UCSD-AML1 (cell line): ENCODE results near the gene MYCBPAP.

ENCODE experiments used
- DNase-seq: peaks from one replicate; lab custom pipeline; 2025; ENCODE audit not compliant: unreplicated experiment; lab: John Stamatoyannopoulos, UW

Gene MYCBPAP

DNA sequence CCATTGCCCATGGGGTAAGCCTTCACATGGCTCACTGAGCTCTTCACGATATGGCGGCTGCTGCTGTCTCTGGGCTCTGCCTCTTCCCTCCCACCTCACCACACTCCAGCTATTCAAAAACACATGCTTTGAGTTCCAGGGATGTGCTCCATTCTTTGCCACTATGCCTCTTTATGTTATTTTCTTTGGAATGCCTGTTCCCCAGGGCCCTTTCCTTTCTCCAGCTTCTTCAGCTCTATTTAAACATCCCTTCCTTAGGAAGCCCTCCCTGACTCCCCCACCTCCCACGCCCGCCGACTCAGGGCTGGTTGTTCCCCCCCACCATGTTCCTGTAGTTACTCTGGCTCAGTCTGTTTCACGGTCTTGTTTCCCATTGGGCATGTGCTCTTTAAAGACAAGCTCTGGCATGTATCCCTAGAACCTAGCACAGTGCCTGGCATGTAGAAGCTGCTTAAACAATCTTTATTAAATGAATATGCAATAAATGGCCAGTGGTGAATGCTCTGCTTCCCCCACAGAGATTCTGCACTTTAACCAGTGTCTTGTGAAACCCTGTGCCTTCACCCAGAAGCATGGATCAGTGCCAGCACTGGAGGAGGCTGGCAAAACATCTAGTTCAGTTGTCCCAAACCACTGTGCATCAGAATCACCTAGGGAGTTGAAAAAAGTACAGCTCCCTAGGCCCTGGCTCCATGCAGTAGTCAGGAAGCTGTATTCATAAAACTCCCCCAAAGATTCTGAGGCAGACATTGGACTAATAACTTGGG is 6.9 kb downstream of the MYCBPAP start:
- DNase-seq: no peak

GRCh38 chr17:50517011-50517410 is 8.8 kb downstream of the MYCBPAP start:
- DNase-seq: no peak

GRCh38 chr17:50517504-50518383 is 9.5 kb downstream of the MYCBPAP start:
- DNase-seq: no peak

- DNase-seq: no peak
Observed at GRCh38 chr17:50518384-50519023, 10.3 kb downstream of the MYCBPAP start.

DNA sequence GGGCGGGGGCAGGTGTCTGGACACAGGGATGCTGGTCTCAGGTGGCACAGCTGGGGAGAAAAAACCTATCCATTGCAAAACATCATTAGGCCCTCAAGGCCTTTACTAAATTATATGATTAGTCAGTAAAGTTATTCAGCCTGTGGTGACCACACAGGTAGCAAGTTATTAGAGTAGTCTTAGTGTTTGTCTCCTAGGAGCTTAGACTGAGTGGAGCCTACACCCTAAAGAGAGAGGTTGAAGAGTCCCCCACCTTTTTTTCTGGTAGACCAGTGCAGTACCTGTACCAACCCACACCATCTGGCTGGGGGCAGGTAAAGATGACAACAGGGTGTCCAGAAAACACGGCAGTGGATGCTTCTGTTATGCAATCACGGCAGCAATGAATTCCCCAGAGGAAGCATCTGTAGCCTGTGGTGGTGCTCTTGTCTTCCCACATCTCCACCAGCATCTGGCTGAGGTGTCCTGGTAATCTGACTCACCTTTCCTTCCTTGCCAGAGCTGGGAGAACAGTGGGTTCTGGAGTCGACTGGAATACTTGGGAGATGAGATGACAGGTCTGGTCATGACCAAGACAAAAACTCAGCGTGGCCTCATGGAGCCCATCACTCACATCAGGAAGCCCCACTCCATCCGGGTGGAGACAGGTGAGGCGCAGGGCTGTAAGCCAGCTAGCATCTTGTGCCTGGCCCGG is 11.0 kb downstream of the MYCBPAP start:
- DNase-seq: no peak

- no peak for DNase-seq
Observed at GRCh38 chr17:50520483-50520882, 12.2 kb downstream of the MYCBPAP start.

GRCh38 chr17:50521514-50521913 is 13.3 kb downstream of the MYCBPAP start:
- DNase-seq: no peak

- no peak for DNase-seq
Observed at GRCh38 chr17:50522766-50523165, 14.5 kb downstream of the MYCBPAP start.

- no peak for DNase-seq
Observed at GRCh38 chr17:50523208-50523607, 15.0 kb downstream of the MYCBPAP start.

GRCh38 chr17:50524838-50525237 is 16.6 kb downstream of the MYCBPAP start:
- DNase-seq: no peak

DNA sequence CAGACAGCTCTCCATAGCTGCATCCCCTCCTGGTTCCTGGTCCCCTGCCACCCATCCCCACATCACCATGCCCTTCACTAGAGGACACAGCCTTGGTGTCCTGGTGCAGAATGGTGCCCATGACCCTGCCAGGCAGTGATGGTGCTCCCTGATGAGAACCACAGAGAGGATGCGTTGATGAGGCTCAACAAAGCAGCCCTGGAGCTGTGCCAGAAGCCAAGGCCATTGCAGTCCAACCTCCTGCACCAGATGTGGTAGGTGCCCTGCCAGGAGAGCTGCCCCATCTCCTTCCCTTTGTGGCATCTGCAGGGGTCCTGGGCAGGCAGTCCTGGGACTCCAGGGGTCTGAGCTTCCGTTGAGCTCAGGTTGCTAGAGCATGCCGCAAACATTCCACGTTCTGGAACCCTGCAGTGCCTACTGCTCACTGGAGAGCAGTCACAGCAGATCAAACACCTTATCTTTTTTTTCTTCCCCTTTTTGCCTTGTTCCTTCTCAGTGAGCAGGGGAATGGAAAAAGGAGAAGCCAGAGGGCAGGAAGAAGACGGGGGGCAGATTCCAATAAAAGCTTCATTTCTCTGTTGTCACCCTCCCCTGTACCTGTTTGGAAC is 19.0 kb downstream of the MYCBPAP start:
- DNase-seq: no peak

- DNase-seq: no peak
Observed at GRCh38 chr17:50527949-50528474, 19.8 kb downstream of the MYCBPAP start.

DNA sequence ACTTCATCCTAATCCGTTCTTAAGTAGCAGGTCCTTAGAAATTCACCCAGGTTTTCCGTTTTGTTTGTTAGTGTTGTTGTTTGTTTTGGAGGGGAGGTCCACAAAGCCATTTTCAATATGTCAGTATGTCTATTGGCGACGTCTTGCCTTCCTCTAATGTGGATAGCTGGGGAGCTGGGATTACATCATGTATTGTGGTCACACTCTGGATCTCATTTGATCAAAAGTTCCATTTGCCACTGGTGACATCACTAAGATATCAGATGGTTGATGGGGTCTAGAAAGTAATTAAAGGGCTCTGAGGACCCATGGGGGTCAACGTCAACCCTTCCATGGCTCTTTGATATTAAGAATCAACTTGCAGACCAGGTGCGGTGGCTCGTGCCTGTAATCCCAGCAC is 21.6 kb downstream of the MYCBPAP start:
- DNase-seq: no peak

DNA sequence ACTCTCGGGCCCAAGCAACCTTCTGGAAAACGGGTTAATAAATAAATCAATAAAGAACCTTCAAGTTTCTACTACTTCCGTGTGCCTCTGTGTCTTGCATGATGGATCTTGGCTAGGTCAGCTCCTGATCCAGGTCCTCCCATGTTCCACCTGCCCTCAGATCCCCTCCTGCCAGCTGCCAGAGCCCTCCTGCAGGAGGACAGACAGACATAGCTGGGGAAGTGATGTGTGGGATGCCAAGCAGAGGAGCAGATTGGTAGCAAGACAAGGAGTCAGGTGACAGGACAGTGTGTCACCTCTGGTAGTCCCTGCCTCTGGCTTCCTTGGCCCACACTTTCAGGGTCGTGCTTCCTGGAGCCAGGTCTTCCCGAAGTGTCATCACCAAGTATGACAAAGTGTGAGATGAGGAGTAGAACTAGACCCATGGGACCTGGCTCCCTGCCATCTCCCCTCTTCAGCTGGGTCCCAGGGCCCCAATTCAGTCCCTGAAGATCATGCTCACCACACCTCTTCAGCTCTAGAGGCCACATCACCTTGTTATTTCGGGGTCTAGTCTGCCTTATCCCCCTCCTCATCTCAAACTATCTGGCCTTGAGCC is 23.3 kb downstream of the MYCBPAP start:
- no peak for DNase-seq

GRCh38 chr17:50532452-50533024 is 24.3 kb downstream of the MYCBPAP start, which contains the start of gene EPN3:
Gene EPN3 (plus strand): TSS chr17:50532735. CDS start chr17:50536557, 3,822 bp downstream.
- DNase-seq: peak; percentile 34

DNA sequence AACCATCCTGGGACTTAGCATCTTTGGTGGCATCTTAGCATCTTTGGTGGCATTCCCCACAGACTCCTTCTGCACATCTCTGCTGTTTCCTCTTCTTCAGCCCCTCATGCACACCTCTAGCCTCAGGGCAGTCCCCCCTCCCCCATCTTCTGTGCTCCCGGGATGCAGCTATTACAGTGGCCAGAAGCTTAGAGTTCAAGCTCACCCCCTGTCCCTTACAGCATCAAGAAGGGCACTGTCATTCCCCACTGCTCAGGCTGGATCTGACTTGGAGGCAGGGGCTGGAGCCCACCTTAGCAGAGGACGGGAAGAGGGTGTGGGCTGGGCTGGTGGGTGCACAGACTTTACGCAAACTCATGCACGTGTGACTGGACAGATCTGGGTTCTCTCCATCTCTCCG is 24.9 kb downstream of the MYCBPAP start:
- DNase-seq: no peak

DNA sequence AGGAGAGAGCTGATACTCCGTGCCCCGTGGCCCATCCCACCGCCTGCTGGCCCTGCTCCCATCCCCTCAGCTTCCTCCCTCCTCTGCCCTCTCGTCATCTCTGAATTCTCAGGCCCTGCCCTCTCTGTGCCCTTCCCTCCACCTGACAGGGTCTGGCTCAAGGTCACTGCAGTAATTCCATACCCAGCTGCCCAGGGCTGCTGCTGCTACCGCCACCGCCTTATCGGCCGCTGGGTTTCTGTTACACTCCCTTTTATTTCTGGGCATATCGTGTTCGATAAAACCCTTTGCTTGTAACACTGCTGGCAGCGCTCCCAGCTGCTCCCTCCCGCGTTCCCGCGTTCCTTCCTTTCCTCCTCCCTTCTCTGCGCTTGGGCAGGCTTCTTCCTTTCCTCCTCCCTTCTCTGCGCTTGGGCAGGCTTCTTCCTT is 25.5 kb downstream of the MYCBPAP start:
- no peak for DNase-seq

- no peak for DNase-seq
Observed at GRCh38 chr17:50534222-50534978, 26.2 kb downstream of the MYCBPAP start.

DNA sequence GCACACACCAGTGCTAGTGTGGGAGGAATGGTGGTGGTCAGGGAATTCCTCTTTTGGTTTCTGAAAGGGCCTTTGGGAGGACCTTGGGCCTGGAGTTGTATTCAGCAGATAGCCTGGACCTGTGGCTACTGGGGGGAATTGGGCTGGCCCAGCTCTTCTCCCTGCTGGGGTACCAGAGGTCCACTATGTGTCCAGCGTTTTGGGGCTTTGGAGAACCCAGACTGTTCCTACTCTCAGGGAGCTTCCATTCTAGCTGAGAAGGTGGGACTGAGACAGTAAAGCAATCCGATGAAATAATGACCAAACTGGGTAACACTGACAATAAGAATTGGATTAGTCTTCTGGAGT is 26.7 kb downstream of the MYCBPAP start:
- no peak for DNase-seq
